Measurements from ENCODE around the gene NTHL1. TPM values are rescaled to one million over a fixed set of nuclear protein-coding genes. Genes with fewer than 3 reads are reported as not detected.
"Not testable (repeated sequence)": the region's sequence is repeated elsewhere in the genome, so short reads cannot be mapped to it uniquely, and the experiment has no call there.

Gene NTHL1
- total RNA-seq, 1 experiment from 2014 or later: 148 TPM

- in situ Hi-C loops (cut with HindIII; ENCODE audit: low pct_unique_long_range_greater_than_20kb, low sequenced_read_pairs): loop anchor here (25.0 kb wide), 1 partner anchor 486 kb away; the partner anchor contains the start of genes AMDHD2 and ATP6V0C
- no peak for DNase-seq (ENCODE audit: low read depth)
Measured at GRCh38 chr16:2025878-2026460, 21.7 kb downstream of the NTHL1 start.

DNA sequence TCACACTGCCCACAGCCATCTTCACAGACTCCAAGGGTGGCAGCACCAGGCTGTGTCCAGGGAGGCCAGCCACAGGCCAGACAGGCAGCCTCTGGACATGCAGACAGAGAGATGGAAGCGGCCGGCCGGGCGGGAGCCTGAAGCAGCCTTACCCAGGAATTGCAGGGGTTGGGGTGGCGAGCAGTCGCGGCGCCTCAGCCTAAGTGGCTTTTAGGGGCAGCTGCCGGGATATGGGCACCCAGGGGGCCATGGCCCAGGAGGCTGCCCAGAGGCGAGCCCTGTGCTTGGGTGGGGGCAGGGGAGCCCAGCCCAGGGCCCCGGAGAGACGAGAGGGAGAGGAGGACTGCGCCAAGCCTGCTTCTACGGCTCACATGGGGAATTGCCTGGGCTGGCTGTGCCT, 22.4 kb downstream of the NTHL1 start:
- in situ Hi-C loops (cut with HindIII; ENCODE audit: low pct_unique_long_range_greater_than_20kb, low sequenced_read_pairs): loop anchor here (25.0 kb wide), 1 partner anchor 487 kb away; the partner anchor contains the start of genes AMDHD2 and ATP6V0C
- no peak for DNase-seq (ENCODE audit: low read depth)

DNA sequence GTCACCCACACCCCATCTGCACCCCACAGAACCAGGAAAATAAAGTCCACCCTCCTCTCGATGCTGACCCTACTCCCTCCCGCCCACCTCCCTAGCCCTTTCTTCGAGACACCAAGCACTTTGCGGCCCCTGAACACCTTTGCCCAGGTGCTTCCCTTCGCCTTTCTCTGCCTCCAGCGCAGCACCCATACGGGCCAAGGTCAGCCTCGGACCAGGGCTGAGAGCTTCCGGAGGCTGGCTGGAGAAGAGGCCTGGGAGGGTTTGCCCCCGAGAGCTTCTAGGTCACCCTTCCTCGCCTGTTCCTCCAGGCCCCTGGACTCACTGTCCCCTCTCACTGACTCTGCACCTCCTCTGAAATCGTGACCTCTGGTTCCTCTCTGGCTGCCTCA, 23.6 kb downstream of the NTHL1 start:
- in situ Hi-C loops (cut with HindIII; ENCODE audit: low pct_unique_long_range_greater_than_20kb, low sequenced_read_pairs): no loop called here
- no peak for DNase-seq (ENCODE audit: low read depth)

GRCh38 chr16:2023092-2024031, 24.3 kb downstream of the NTHL1 start:
- in situ Hi-C loops (cut with HindIII; ENCODE audit: low pct_unique_long_range_greater_than_20kb, low sequenced_read_pairs): no loop called here
- peak; percentile 98 for DNase-seq (ENCODE audit: low read depth)

GRCh38 chr16:2022723-2023091, 24.9 kb downstream of the NTHL1 start:
- no peak for DNase-seq (ENCODE audit: low read depth)
- in situ Hi-C loops (cut with HindIII; ENCODE audit: low pct_unique_long_range_greater_than_20kb, low sequenced_read_pairs): no loop called here

DNA sequence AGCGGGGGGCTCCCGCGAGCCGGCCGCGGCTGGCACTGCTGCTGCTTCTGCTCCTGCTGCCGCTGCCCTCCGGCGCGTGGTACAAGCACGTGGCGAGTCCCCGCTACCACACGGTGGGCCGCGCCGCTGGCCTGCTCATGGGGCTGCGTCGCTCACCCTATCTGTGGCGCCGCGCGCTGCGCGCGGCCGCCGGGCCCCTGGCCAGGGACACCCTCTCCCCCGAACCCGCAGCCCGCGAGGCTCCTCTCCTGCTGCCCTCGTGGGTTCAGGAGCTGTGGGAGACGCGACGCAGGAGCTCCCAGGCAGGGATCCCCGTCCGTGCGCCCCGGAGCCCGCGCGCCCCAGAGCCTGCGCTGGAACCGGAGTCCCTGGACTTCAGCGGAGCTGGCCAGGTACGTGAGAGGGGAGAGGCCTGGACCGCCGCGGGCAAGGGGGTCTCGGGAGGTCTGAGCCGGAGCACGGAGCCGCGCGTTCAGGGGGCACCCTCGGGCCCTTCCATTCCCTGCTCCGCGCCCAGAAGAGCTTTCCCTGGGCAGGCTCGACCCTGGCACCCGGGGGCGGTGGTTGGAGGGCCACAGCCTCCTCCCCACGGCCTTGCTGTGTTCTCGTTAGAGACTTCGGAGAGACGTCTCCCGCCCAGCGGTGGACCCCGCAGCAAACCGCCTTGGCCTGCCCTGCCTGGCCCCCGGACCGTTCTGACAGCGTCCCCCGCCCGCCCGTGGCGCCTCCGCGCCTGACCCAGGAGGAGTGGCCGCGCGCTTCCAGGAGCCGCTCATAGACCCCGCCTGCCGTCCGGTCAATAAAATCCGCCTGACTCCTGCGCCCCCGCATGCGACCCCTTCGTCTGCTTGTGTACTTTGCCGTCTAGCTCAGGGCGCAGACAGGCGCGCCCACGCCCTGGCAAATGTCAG, 27.5 kb downstream of the NTHL1 start:
- in situ Hi-C loops (cut with HindIII; ENCODE audit: low pct_unique_long_range_greater_than_20kb, low sequenced_read_pairs): no loop called here
- no peak for DNase-seq (ENCODE audit: low read depth)

DNA sequence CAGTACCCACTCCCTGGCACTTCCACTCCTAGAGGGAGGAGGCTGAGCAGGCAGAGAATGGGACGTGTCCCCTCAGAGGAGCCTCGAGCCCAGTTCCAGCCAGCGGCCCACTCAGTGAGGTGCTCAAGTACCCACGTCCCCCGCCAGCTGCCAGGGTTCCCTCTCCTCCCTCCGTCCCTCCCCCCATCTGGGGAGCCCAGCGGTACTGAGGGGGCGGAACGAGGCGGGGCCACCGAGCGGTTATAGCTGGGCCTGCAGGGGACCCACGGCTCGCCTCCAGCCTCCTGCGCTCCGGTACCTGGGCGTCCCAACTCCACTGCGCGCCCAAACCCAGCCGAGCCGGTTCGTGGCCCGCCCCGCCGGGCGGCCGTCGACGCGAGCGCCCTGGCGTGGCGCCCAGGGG, 28.1 kb downstream of the NTHL1 start, which contains the start of gene NPW:
Gene NPW, plus strand, starts transcription at position 268 of the 403 bp plus-strand sequence.
- DNase-seq (ENCODE audit: low read depth): no peak
- in situ Hi-C loops (cut with HindIII; ENCODE audit: low pct_unique_long_range_greater_than_20kb, low sequenced_read_pairs): no loop called here

DNA sequence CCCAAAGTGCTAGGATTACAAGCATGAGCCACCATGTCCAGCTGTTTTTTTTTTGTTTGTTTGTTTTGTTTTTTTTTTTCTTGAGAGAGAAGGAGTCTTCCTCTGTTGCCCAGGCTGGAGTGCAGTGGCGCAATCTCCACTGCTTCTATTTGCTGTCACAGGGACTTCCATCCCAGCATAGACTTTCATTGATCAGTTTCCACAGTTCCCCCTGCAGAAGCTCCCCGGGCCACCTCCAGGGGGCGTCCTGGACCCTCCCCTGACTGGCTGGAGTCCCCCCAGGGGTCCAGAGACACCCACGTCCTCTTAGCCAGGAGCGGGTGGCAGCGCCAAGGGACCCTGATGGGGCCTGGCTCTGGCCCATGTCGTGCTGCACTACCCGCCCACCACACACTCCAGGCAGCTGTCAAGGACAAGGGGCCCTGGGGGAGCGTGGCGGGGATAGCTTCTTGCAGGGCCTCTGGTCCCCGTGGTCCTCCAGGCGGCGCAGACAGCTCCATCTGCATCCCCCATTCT, 31.2 kb downstream of the NTHL1 start:
- DNase-seq (ENCODE audit: low read depth): no peak
- in situ Hi-C loops (cut with HindIII; ENCODE audit: low pct_unique_long_range_greater_than_20kb, low sequenced_read_pairs): no loop called here

- in situ Hi-C loops (cut with HindIII; ENCODE audit: low pct_unique_long_range_greater_than_20kb, low sequenced_read_pairs): no loop called here
Measured at GRCh38 chr16:2015947-2016208, 31.8 kb downstream of the NTHL1 start.

DNA sequence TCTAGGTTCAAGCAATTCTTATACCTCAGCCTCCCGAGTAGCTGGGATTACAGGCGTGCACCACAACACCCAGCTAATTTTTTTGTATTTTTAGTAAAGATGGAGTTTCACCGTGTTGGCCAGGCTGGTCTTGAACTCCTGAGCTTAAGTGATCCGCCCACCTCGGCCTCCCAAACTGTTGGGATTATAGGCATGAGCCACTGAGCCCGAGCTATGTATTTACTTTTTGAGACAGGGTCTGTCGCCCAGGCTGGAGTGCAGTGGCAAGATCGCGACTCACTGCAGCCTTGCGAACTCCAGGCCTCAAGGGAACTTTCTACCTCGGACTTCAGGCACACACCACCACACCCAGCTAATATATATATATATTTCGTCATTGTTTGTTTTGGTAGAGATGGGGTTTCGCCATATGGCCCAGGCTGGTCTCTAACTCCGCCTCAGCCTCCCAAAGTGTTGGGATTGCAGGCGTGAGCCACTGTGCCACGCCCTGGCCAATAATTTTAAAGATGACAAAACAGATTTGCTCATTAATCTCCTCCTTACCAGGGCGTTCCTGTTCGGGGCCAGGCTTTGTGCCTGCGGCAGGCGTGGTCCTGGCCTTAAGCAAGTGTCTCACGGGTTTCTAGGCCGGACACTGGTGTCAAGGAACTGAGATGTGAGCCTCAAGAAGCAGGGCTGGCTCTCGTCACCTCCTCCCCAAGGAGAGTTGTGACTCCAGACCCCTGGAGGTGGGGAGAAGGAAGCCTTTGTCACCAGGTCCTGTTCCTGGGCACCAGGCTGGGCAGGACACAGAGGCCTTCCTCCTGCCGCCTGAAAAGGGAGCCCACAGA, 32.3 kb downstream of the NTHL1 start:
- in situ Hi-C loops (cut with HindIII; ENCODE audit: low pct_unique_long_range_greater_than_20kb, low sequenced_read_pairs): no loop called here
- DNase-seq (ENCODE audit: low read depth): peak; percentile 90

More at GRCh38 chr16:2015947-2016208, 31.8 kb downstream of the NTHL1 start:
- no peak for DNase-seq (ENCODE audit: low read depth)

GRCh38 chr16:2013527-2013926, 34.1 kb downstream of the NTHL1 start:
- DNase-seq (ENCODE audit: low read depth): no peak
- in situ Hi-C loops (cut with HindIII; ENCODE audit: low pct_unique_long_range_greater_than_20kb, low sequenced_read_pairs): no loop called here

DNA sequence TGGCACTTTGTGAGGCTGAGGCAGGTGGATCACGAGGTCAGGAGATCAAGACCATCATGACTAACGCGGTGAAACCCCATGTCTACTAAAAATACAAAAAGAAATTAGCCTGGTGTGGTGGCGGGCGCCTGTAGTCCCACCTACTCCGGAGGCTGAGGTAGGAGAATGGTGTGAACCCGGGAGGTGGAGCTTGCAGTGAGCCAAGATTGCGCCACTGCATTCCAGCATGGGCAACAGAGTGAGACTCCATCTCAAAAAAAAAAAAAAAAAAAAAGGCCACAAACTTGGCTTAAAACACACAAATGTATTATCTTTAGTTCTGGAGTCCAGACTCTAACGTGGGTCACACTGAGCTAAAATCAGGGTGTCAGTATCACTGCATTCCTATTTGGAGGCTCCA, 35.9 kb downstream of the NTHL1 start:
- DNase-seq (ENCODE audit: low read depth); in situ Hi-C loops (cut with HindIII; ENCODE audit: low pct_unique_long_range_greater_than_20kb, low sequenced_read_pairs): not testable (repeated sequence)

DNA sequence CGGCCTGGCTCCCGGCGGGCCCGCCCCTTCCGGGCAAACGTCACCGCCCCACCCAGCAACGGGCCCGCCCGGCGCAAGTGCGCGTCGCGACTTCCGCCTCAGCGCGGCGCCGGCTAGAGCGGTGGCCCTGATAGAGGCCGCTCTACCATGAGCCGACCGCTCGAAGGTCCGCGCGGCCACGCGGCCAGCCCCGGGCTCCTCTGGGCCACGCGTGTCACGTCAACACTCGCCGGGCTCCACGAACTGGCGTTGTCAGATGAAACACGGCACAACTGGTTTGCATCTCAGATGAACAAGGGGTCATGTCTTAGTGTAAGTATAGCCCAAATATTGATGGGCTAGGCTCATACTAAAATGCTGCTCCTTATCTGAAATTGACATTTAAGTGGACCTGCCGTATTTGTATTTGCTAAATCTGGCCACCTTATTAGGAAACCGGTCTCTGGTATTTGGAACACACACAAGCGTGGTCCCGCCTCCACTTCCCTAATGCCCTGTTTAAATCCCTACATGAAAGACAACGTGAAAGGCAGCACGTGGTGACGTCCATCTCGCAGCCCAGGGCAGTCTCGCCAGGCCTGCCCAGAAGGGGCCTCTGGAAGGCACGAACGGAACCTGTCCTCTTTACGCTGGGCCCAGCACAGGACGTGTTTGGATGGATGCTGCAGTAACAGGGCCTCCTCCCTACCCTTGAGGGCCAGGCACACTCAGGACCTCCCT, 37.7 kb downstream of the NTHL1 start, which contains the start of gene ZNF598:
Gene ZNF598, minus strand, starts transcription at position 31 of the 720 bp plus-strand sequence.
- peak; percentile 84 for DNase-seq (ENCODE audit: low read depth)
- in situ Hi-C loops (cut with HindIII; ENCODE audit: low pct_unique_long_range_greater_than_20kb, low sequenced_read_pairs): no loop called here

- no peak for DNase-seq (ENCODE audit: low read depth)
- in situ Hi-C loops (cut with HindIII; ENCODE audit: low pct_unique_long_range_greater_than_20kb, low sequenced_read_pairs): no loop called here
Measured at GRCh38 chr16:2009164-2009711, 38.4 kb downstream of the NTHL1 start.

- in situ Hi-C loops (cut with HindIII; ENCODE audit: low pct_unique_long_range_greater_than_20kb, low sequenced_read_pairs): no loop called here
- DNase-seq (ENCODE audit: low read depth): no peak
Measured at GRCh38 chr16:2008631-2009163, 38.9 kb downstream of the NTHL1 start.

DNA sequence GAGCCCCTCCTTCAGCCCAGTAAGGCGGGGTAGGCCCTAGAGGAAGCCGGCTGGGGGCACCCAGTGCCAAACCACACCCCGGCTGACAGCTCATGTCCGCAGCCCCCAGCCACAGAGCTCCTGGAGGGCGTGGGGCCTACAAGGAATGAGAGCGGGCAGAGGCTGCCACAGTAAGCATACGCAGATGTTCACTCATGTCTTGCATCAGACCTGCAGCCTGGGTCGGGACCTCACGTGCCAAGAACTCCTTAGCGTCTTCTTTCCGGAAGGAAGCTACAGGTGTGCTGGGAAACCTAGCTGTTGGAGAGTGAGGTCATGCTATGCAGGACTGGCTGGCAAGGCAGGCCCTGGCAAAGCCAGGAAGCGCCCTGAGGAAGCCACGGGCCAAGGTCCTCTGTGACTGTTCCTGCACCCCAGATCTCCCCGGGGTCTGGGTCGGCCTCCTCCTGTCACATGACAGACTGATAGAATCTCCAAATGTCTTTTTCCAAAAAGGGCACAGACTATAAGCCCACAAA, 39.6 kb downstream of the NTHL1 start:
- in situ Hi-C loops (cut with HindIII; ENCODE audit: low pct_unique_long_range_greater_than_20kb, low sequenced_read_pairs): no loop called here
- no peak for DNase-seq (ENCODE audit: low read depth)
